Adrenal gland (tissue), 5 donors: ENCODE measurements around the gene PANK3.

Experiments
- CTCF ChIP-seq, 6 experiments: fragments of 450-650 bp in 4 of 6; fragments of 200-600 bp in 2 of 6; sonication (generic) in 1 of 6; IDR thresholded peaks; 1 replicate in 5 of 6; 2 replicates in 1 of 6; pipeline versions ENCODE4 v1.5.1 to v1.8.0; 2016 to 2021; ENCODE audit warnings: antibody characterized with exemption in 6 of 6, mild to moderate bottlenecking in 2 of 6, moderate library complexity in 1 of 6
- POLR2A ChIP-seq, 2 donors: fragments of 450-650 bp; IDR thresholded peaks; one replicate each; pipeline ENCODE4 v1.6.1; 2017; ENCODE audit warnings: antibody characterized with exemption in 2 of 2, mild to moderate bottlenecking in 2 of 2, moderate library complexity in 1 of 2
- donor health status: DM: no; HTN: no; CAD: no.

DNA sequence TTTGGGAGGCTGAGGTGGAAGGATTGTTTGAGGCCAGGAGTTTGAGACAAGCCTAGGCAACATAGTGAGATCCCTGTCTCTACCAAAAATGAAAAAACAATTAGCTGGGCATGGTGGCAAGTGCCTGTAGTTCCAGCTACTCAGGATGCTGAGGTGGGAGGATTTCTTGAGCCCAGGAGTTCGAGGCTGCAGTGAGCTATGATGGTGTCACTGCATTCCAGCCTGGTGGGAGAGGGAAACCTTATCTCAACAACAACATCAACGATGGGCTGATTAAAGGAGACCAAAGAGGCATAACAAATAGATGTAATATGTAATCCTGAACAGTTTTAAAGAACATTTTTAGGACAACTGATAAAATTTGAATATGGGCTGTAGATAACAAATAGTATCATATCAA, 34.2 kb upstream of the PANK3 start:
- no peak for TF ChIP-seq CTCF (IDR thresholded peaks at IDR 0.05)
- no peak for TF ChIP-seq POLR2A (IDR thresholded peaks at IDR 0.05)
